HG03342 (cell line): Measurements from ENCODE around the gene HDAC4.

Experiments used
- ATAC-seq: cut with Tn5 transposase; IDR thresholded peaks from one replicate; pipeline ENCODE4 v1.9.1; 2021; ENCODE audit warnings: mild to moderate bottlenecking, moderate library complexity; ENCODE audit not compliant: unreplicated experiment

The HDAC4 gene

GRCh38 chr2:239133945-239134570 is 266.8 kb downstream of the HDAC4 start:
- no peak for ATAC-seq

- ATAC-seq: no peak
These were observed 268.0 kb downstream of the HDAC4 start for GRCh38 chr2:239132786-239133185.

- ATAC-seq: no peak
These were observed 268.6 kb downstream of the HDAC4 start for GRCh38 chr2:239132156-239132709.

GRCh38 chr2:239131521-239131920 is 269.3 kb downstream of the HDAC4 start:
- no peak for ATAC-seq

- no peak for ATAC-seq
These were observed 270.0 kb downstream of the HDAC4 start for GRCh38 chr2:239130786-239131325.

- no peak for ATAC-seq
These were observed 270.8 kb downstream of the HDAC4 start for GRCh38 chr2:239130041-239130440.

GRCh38 chr2:239129147-239129920 is 271.5 kb downstream of the HDAC4 start:
- ATAC-seq: no peak

GRCh38 chr2:239128706-239129105 is 272.1 kb downstream of the HDAC4 start:
- no peak for ATAC-seq

GRCh38 chr2:239127513-239127912 is 273.3 kb downstream of the HDAC4 start:
- no peak for ATAC-seq

GRCh38 chr2:239125726-239126675 is 274.8 kb downstream of the HDAC4 start:
- no peak for ATAC-seq

GRCh38 chr2:239124152-239124899 is 276.5 kb downstream of the HDAC4 start:
- no peak for ATAC-seq

- ATAC-seq: no peak
These were observed 278.3 kb downstream of the HDAC4 start for GRCh38 chr2:239122421-239123110.

GRCh38 chr2:239121600-239122012 is 279.2 kb downstream of the HDAC4 start:
- no peak for ATAC-seq

- ATAC-seq: no peak
These were observed 280.2 kb downstream of the HDAC4 start for GRCh38 chr2:239120664-239121063.

- ATAC-seq: no peak
These were observed 281.3 kb downstream of the HDAC4 start for GRCh38 chr2:239119346-239120126.

GRCh38 chr2:239118675-239119211 is 282.1 kb downstream of the HDAC4 start:
- ATAC-seq: no peak

GRCh38 chr2:239118264-239118663 is 282.6 kb downstream of the HDAC4 start:
- ATAC-seq: no peak

GRCh38 chr2:239117831-239118230 is 283.0 kb downstream of the HDAC4 start:
- ATAC-seq: no peak
